ENCODE data around the gene B3GNT9.

Gene B3GNT9

GRCh38 chr16:67150833-67151396 lies at the start of gene B3GNT9:
Gene B3GNT9, minus strand, starts transcription at chr16:67150998. Its CDS starts 513 bp downstream, at chr16:67150485.
- no peak for DNase-seq (ENCODE audit: low spot score)

- no peak for DNase-seq (ENCODE audit: low spot score)
These were observed 49.7 kb upstream of the B3GNT9 start for GRCh38 chr16:67200491-67200890.

- no peak for DNase-seq (ENCODE audit: low spot score)
These were observed 49.0 kb upstream of the B3GNT9 start for GRCh38 chr16:67199808-67200198.

- DNase-seq (ENCODE audit: low spot score): no peak
These were observed 48.4 kb upstream of the B3GNT9 start, which contains the start of gene ELMO3 for GRCh38 chr16:67199011-67199807. Gene ELMO3, plus strand, starts transcription at chr16:67199131. Its CDS starts 196 bp downstream, at chr16:67199327.

GRCh38 chr16:67198238-67198734 lies 47.5 kb upstream of the B3GNT9 start:
- peak; percentile 44 for DNase-seq (ENCODE audit: low spot score)

- DNase-seq (ENCODE audit: low spot score): no peak
These were observed 46.9 kb upstream of the B3GNT9 start for GRCh38 chr16:67197704-67198103.

- no peak for DNase-seq (ENCODE audit: low spot score)
These were observed 46.1 kb upstream of the B3GNT9 start for GRCh38 chr16:67196881-67197280.

- no peak for DNase-seq (ENCODE audit: low spot score)
These were observed 44.9 kb upstream of the B3GNT9 start for GRCh38 chr16:67195676-67196075.

GRCh38 chr16:67194260-67194659 lies 43.5 kb upstream of the B3GNT9 start:
- no peak for DNase-seq (ENCODE audit: low spot score)

GRCh38 chr16:67193536-67193935 lies 42.7 kb upstream of the B3GNT9 start:
- DNase-seq (ENCODE audit: low spot score): no peak

- no peak for DNase-seq (ENCODE audit: low spot score)
These were observed 42.1 kb upstream of the B3GNT9 start for GRCh38 chr16:67192781-67193361.

GRCh38 chr16:67191995-67192681 lies 41.3 kb upstream of the B3GNT9 start, which contains the start of gene E2F4:
Gene E2F4, plus strand, starts transcription at chr16:67192155. Its CDS starts 73 bp downstream, at chr16:67192228.
- DNase-seq (ENCODE audit: low spot score): peak; percentile 85

GRCh38 chr16:67191411-67191994 lies 40.7 kb upstream of the B3GNT9 start:
- peak; percentile 25 for DNase-seq (ENCODE audit: low spot score)

GRCh38 chr16:67190448-67191399 lies 39.9 kb upstream of the B3GNT9 start:
- no peak for DNase-seq (ENCODE audit: low spot score)

GRCh38 chr16:67190041-67190440 lies 39.2 kb upstream of the B3GNT9 start, which contains the start of gene EXOC3L1:
Gene EXOC3L1, minus strand, starts transcription at chr16:67190136. Its CDS starts 460 bp downstream, at chr16:67189676.
- no peak for DNase-seq (ENCODE audit: low spot score)

GRCh38 chr16:67188798-67189197 lies 38.0 kb upstream of the B3GNT9 start:
- DNase-seq (ENCODE audit: low spot score): no peak

GRCh38 chr16:67188323-67188722 lies 37.5 kb upstream of the B3GNT9 start:
- DNase-seq (ENCODE audit: low spot score): no peak

GRCh38 chr16:67187175-67187890 lies 36.5 kb upstream of the B3GNT9 start:
- no peak for DNase-seq (ENCODE audit: low spot score)

- no peak for DNase-seq (ENCODE audit: low spot score)
These were observed 35.8 kb upstream of the B3GNT9 start for GRCh38 chr16:67186550-67186950.

- no peak for DNase-seq (ENCODE audit: low spot score)
These were observed 34.9 kb upstream of the B3GNT9 start for GRCh38 chr16:67185651-67186134.

All from pons (tissue), 1 donor.